A673 (cell line): ENCODE measurements around the gene GPR62. TPM values are rescaled to one million over a fixed set of nuclear protein-coding genes. Genes with fewer than 3 reads are reported as not detected.

Experiments used
- BruUV-seq: library from RNA; stranded (reverse); fragments of 400-500 nt; replicated peaks from 2 replicates; lab custom pipeline; 2021; lab: Mats Ljungman, UMichigan
- CTCF ChIA-PET: fragments of 300-600 bp; sonication (Branson Sonifier 250); formaldehyde crosslinking; loops from one replicate; lab custom pipeline; 2022; ENCODE audit warnings: antibody characterized with exemption; lab: Charles Lee
- POLR2A ChIA-PET: fragments of 300-600 bp; sonication (Branson Sonifier 250); formaldehyde crosslinking; loops from one replicate; lab custom pipeline; 2022; ENCODE audit warnings: antibody characterized with exemption; ENCODE audit not compliant: low non-redundant PET; lab: Charles Lee
- DNase-seq: peaks from one replicate; pipeline ENCODE4 v3.0.0-alpha.2; 2015; ENCODE audit warnings: low spot score
- H3K27ac ChIP-seq: fragments of 200-600 bp; sonication (generic); 2 replicates; pipeline ENCODE4 v1.5.1; 2016; ENCODE audit warnings: mixed run types, low read depth, mild to moderate bottlenecking, mixed read lengths, antibody characterized with exemption, low read length; ENCODE audit not compliant: poor library complexity, severe bottlenecking
- H3K27me3 ChIP-seq: fragments of 200-600 bp; sonication (generic); replicated peaks from 2 replicates; pipeline ENCODE4 v1.6.1; 2017; ENCODE audit warnings: mixed run types, low read depth, mild to moderate bottlenecking, mixed read lengths, antibody characterized with exemption, low read length; ENCODE audit not compliant: insufficient read depth, poor library complexity
- H3K36me3 ChIP-seq: fragments of 200-600 bp; sonication (generic); 2 replicates; pipeline ENCODE4 v1.6.1; 2016; ENCODE audit warnings: mixed run types, mild to moderate bottlenecking, mixed read lengths, antibody characterized with exemption, low read length; ENCODE audit not compliant: insufficient read depth, poor library complexity, severe bottlenecking
- H3K4me1 ChIP-seq: fragments of 200-600 bp; sonication (generic); 2 replicates; pipeline ENCODE4 v1.6.1; 2017; ENCODE audit warnings: mixed run types, mild to moderate bottlenecking, mixed read lengths, antibody characterized with exemption, low read length; ENCODE audit not compliant: insufficient read depth, poor library complexity, severe bottlenecking
- H3K4me3 ChIP-seq: fragments of 200-600 bp; sonication (generic); 2 replicates; pipeline ENCODE4 v1.5.1; 2016; ENCODE audit warnings: low read depth, mixed run types, mild to moderate bottlenecking, mixed read lengths, low read length; ENCODE audit not compliant: poor library complexity, severe bottlenecking
- H3K9me3 ChIP-seq: fragments of 200-600 bp; sonication (generic); 2 replicates; pipeline ENCODE4 v1.6.1; 2016; ENCODE audit warnings: mixed run types, low read depth, mild to moderate bottlenecking, mixed read lengths, antibody characterized with exemption, low read length; ENCODE audit not compliant: poor library complexity, severe bottlenecking
- CTCF ChIP-seq: fragments of 300-800, 200-600 bp; sonication (generic); conservative IDR thresholded peaks from 2 replicates; pipeline ENCODE4 v1.5.1; 2017; ENCODE audit warnings: low read depth, mild to moderate bottlenecking, antibody characterized with exemption, low read length, moderate library complexity, mixed read lengths
- EZH2 ChIP-seq: fragments of 200-600 bp; sonication (generic); IDR thresholded peaks from 2 replicates; pipeline ENCODE4 v1.6.1; 2017; ENCODE audit warnings: borderline replicate concordance, low read depth, mild to moderate bottlenecking, mixed read lengths, antibody characterized with exemption, low read length; ENCODE audit not compliant: poor library complexity, severe bottlenecking
- intact Hi-C: fragments of 100-400 bp; cut with micrococcal nuclease; formaldehyde crosslinking; loops from one replicate; pipeline ENCODE4 v1.10.0; 2022; ENCODE audit not compliant: unreplicated experiment
- total RNA-seq: library from RNA; stranded (reverse); gene quantifications from 2 replicates; pipeline ENCODE4 v1.2.3, GENCODE V29; 2021

GPR62 gene
- total RNA-seq, 1 experiment from 2014 or later, result not detected

GRCh38 chr3:51975852-51976549, 20.8 kb downstream of the GPR62 start:
- Histone ChIP-seq H3K4me1 (peaks cover 8% of the 10 kb centered on the region), H3K9me3 (no peaks in the 10 kb centered on the region), H3K36me3 (no peaks in the 10 kb centered on the region), H3K27ac (no peak overlapping the region), H3K4me3 (peak overlapping the region; percentile 63), H3K27me3 (no peaks in the 10 kb centered on the region)
- no TSS peak for BruUV-seq
- peak; percentile 52 for DNase-seq
- CTCF ChIA-PET, result no interaction called here
- intact Hi-C loops, result loop anchor here (2.0 kb wide), 1 partner anchor 33 kb away; the partner anchor contains the start of gene PARP3
- POLR2A ChIA-PET, result no interaction called here
- TF ChIP-seq CTCF (no peak), EZH2 (no peak)

- ChIA-PET CTCF (no interaction called here), POLR2A (no interaction called here)
- no peak overlapping the region for H3K4me3 ChIP-seq
- no TSS peak for BruUV-seq
- H3K27me3 ChIP-seq, result no peaks in the 10 kb centered on the region
- TF ChIP-seq EZH2, result no peak
- no peak for TF ChIP-seq CTCF
- H3K4me1 ChIP-seq, result peaks cover 8% of the 10 kb centered on the region
- H3K36me3 ChIP-seq, result no peaks in the 10 kb centered on the region
- intact Hi-C loops, result no loop called here
- DNase-seq, result no peak
- no peaks in the 10 kb centered on the region for H3K9me3 ChIP-seq
- no peak overlapping the region for H3K27ac ChIP-seq
These were observed 22.4 kb downstream of the GPR62 start for GRCh38 chr3:51977446-51978142.

GRCh38 chr3:51978143-51978502, 22.9 kb downstream of the GPR62 start:
- CTCF ChIA-PET, result no interaction called here
- Histone ChIP-seq H3K27me3 (no peaks in the 10 kb centered on the region), H3K4me3 (no peak overlapping the region), H3K9me3 (no peaks in the 10 kb centered on the region), H3K4me1 (peaks cover 13% of the 10 kb centered on the region), H3K27ac (no peak overlapping the region), H3K36me3 (no peaks in the 10 kb centered on the region)
- no TSS peak for BruUV-seq
- intact Hi-C loops, result no loop called here
- POLR2A ChIA-PET, result no interaction called here
- no peak for TF ChIP-seq EZH2
- no peak for TF ChIP-seq CTCF
- no peak for DNase-seq
